BLaER1 (cell line): ENCODE results near the gene IL1RAPL1.

Source experiments
- H3K27ac ChIP-seq: shearing (Covaris generic); formaldehyde crosslinking; 2 replicates; pipeline ENCODE4 v1.8.1; 2022
- H3K27me3 ChIP-seq: shearing (Covaris generic); formaldehyde crosslinking; 2 replicates; pipeline ENCODE4 v1.8.1; 2022
- H3K36me3 ChIP-seq: shearing (Covaris generic); formaldehyde crosslinking; 2 replicates; pipeline ENCODE4 v1.8.1; 2022
- H3K4me1 ChIP-seq: shearing (Covaris generic); formaldehyde crosslinking; 2 replicates; pipeline ENCODE4 v1.8.1; 2022
- H3K4me2 ChIP-seq: shearing (Covaris generic); formaldehyde crosslinking; 2 replicates; pipeline ENCODE4 v1.8.1; 2022
- H3K4me3 ChIP-seq: shearing (Covaris generic); formaldehyde crosslinking; 2 replicates; pipeline ENCODE4 v1.8.1; 2022
- H3K9ac ChIP-seq: shearing (Covaris generic); formaldehyde crosslinking; 2 replicates; pipeline ENCODE4 v1.8.1; 2022
- H3K9me3 ChIP-seq: shearing (Covaris generic); formaldehyde crosslinking; 2 replicates; pipeline ENCODE4 v1.8.1; 2022
- H4K20me1 ChIP-seq: shearing (Covaris generic); formaldehyde crosslinking; 2 replicates; pipeline ENCODE4 v1.8.1; 2022
- Cebpa-rat ChIP-seq: shearing (Covaris generic); IDR thresholded peaks from 2 replicates; pipeline ENCODE4 v1.8.1; 2022

The IL1RAPL1 gene

GRCh38 chrX:28585767-28586166 is 1.5 kb upstream of the IL1RAPL1 start:
- Histone ChIP-seq H3K27me3 (no peaks in the 10 kb centered on the region), H3K9ac (no peak overlapping the region), H3K4me3 (no peak overlapping the region), H3K27ac (no peak overlapping the region), H3K4me1 (no peaks in the 10 kb centered on the region), H3K9me3 (no peaks in the 10 kb centered on the region), H4K20me1 (no peaks in the 10 kb centered on the region), H3K36me3 (no peaks in the 10 kb centered on the region), H3K4me2 (no peak overlapping the region)
- TF ChIP-seq Cebpa-rat: no peak

GRCh38 chrX:28586286-28586685 is 960 bp upstream of the IL1RAPL1 start:
- no peaks in the 10 kb centered on the region for H3K36me3 ChIP-seq

GRCh38 chrX:28589046-28589445 is 1.8 kb downstream of the IL1RAPL1 start:
- Histone ChIP-seq H3K9me3 (no peaks in the 10 kb centered on the region), H4K20me1 (no peaks in the 10 kb centered on the region), H3K36me3 (no peaks in the 10 kb centered on the region), H3K9ac (no peak overlapping the region), H3K4me2 (no peak overlapping the region), H3K27me3 (no peaks in the 10 kb centered on the region), H3K4me3 (no peak overlapping the region), H3K27ac (no peak overlapping the region), H3K4me1 (no peaks in the 10 kb centered on the region)
- no peak for TF ChIP-seq Cebpa-rat

More at GRCh38 chrX:28586286-28586685, 960 bp upstream of the IL1RAPL1 start:
- H3K4me1 ChIP-seq: no peaks in the 10 kb centered on the region
- H3K4me2 ChIP-seq: no peak overlapping the region
- no peaks in the 10 kb centered on the region for H3K9me3 ChIP-seq
- no peaks in the 10 kb centered on the region for H3K27me3 ChIP-seq
- no peak overlapping the region for H3K4me3 ChIP-seq
- H3K27ac ChIP-seq: no peak overlapping the region
- H4K20me1 ChIP-seq: no peaks in the 10 kb centered on the region
- TF ChIP-seq Cebpa-rat: no peak
- no peak overlapping the region for H3K9ac ChIP-seq

- Histone ChIP-seq H3K27ac (no peak overlapping the region), H4K20me1 (no peaks in the 10 kb centered on the region), H3K27me3 (no peaks in the 10 kb centered on the region), H3K9me3 (no peaks in the 10 kb centered on the region), H3K4me2 (no peak overlapping the region), H3K4me1 (no peaks in the 10 kb centered on the region), H3K36me3 (no peaks in the 10 kb centered on the region), H3K4me3 (no peak overlapping the region), H3K9ac (no peak overlapping the region)
- no peak for TF ChIP-seq Cebpa-rat
Observed at GRCh38 chrX:28590396-28590795, 3.1 kb downstream of the IL1RAPL1 start.

- Histone ChIP-seq H3K27me3 (no peaks in the 10 kb centered on the region), H3K9me3 (no peaks in the 10 kb centered on the region), H4K20me1 (no peaks in the 10 kb centered on the region), H3K36me3 (no peaks in the 10 kb centered on the region), H3K4me3 (no peak overlapping the region), H3K4me1 (no peaks in the 10 kb centered on the region), H3K4me2 (no peak overlapping the region), H3K27ac (no peak overlapping the region), H3K9ac (no peak overlapping the region)
- no peak for TF ChIP-seq Cebpa-rat
Observed at GRCh38 chrX:28591542-28591941, 4.3 kb downstream of the IL1RAPL1 start.

- TF ChIP-seq Cebpa-rat: no peak
- Histone ChIP-seq H4K20me1 (no peaks in the 10 kb centered on the region), H3K4me2 (no peak overlapping the region), H3K27me3 (no peaks in the 10 kb centered on the region), H3K27ac (no peak overlapping the region), H3K9me3 (no peaks in the 10 kb centered on the region), H3K9ac (no peak overlapping the region), H3K4me1 (no peaks in the 10 kb centered on the region), H3K4me3 (no peak overlapping the region), H3K36me3 (no peaks in the 10 kb centered on the region)
Observed at GRCh38 chrX:28595346-28595745, 8.1 kb downstream of the IL1RAPL1 start.

- Histone ChIP-seq H3K4me2 (no peak overlapping the region), H3K9ac (no peak overlapping the region), H4K20me1 (no peaks in the 10 kb centered on the region), H3K4me1 (no peaks in the 10 kb centered on the region), H3K27ac (no peak overlapping the region), H3K36me3 (no peaks in the 10 kb centered on the region), H3K9me3 (no peaks in the 10 kb centered on the region), H3K4me3 (no peak overlapping the region), H3K27me3 (no peaks in the 10 kb centered on the region)
- no peak for TF ChIP-seq Cebpa-rat
Observed at GRCh38 chrX:28599957-28600356, 12.7 kb downstream of the IL1RAPL1 start.

- Histone ChIP-seq H3K4me1 (no peaks in the 10 kb centered on the region), H3K9ac (no peak overlapping the region), H3K27ac (no peak overlapping the region), H4K20me1 (no peaks in the 10 kb centered on the region), H3K4me3 (no peak overlapping the region), H3K36me3 (no peaks in the 10 kb centered on the region), H3K9me3 (no peaks in the 10 kb centered on the region), H3K27me3 (no peaks in the 10 kb centered on the region), H3K4me2 (no peak overlapping the region)
- no peak for TF ChIP-seq Cebpa-rat
Observed at GRCh38 chrX:28609003-28609402, 21.8 kb downstream of the IL1RAPL1 start.

- Histone ChIP-seq H3K27ac (no peak overlapping the region), H3K4me1 (no peaks in the 10 kb centered on the region), H3K4me2 (no peak overlapping the region), H4K20me1 (no peaks in the 10 kb centered on the region), H3K9me3 (no peaks in the 10 kb centered on the region), H3K4me3 (no peak overlapping the region), H3K36me3 (no peaks in the 10 kb centered on the region), H3K27me3 (no peaks in the 10 kb centered on the region), H3K9ac (no peak overlapping the region)
- TF ChIP-seq Cebpa-rat: no peak
Observed at GRCh38 chrX:28609917-28610613, 22.8 kb downstream of the IL1RAPL1 start.

GRCh38 chrX:28610746-28611145 is 23.5 kb downstream of the IL1RAPL1 start:
- Histone ChIP-seq H4K20me1 (no peaks in the 10 kb centered on the region), H3K4me1 (no peaks in the 10 kb centered on the region), H3K27ac (no peak overlapping the region), H3K4me2 (no peak overlapping the region), H3K9ac (no peak overlapping the region), H3K4me3 (no peak overlapping the region), H3K36me3 (no peaks in the 10 kb centered on the region), H3K27me3 (no peaks in the 10 kb centered on the region), H3K9me3 (no peaks in the 10 kb centered on the region)
- no peak for TF ChIP-seq Cebpa-rat

GRCh38 chrX:28613558-28613957 is 26.3 kb downstream of the IL1RAPL1 start:
- no peak overlapping the region for H3K9ac ChIP-seq
- TF ChIP-seq Cebpa-rat: no peak
- no peaks in the 10 kb centered on the region for H3K9me3 ChIP-seq
- no peaks in the 10 kb centered on the region for H3K4me1 ChIP-seq
- H3K27ac ChIP-seq: no peak overlapping the region
- no peaks in the 10 kb centered on the region for H4K20me1 ChIP-seq
- H3K36me3 ChIP-seq: no peaks in the 10 kb centered on the region
- H3K4me2 ChIP-seq: no peak overlapping the region
- H3K4me3 ChIP-seq: no peak overlapping the region
- H3K27me3 ChIP-seq: no peaks in the 10 kb centered on the region
